Activated naive CD8-positive, alpha-beta T cell treated with anti-CD3 and anti-CD28 coated beads for 36 hours (primary cell): ENCODE measurements around the gene POLD4. TPM values are rescaled to one million over a fixed set of nuclear protein-coding genes. Genes with fewer than 3 reads are reported as not detected.

Experiments used
- DNase-seq: peaks from one replicate; pipeline ENCODE4 v3.0.0; 2021
- H3K27ac Mint-ChIP-seq: one replicate; pipeline ENCODE4 v1.8.0; 2022; ENCODE audit warnings: mild to moderate bottlenecking, moderate library complexity, mixed read lengths
- H3K27me3 Mint-ChIP-seq: one replicate; pipeline ENCODE4 v1.8.0; 2022; ENCODE audit warnings: mild to moderate bottlenecking, mixed read lengths
- H3K36me3 Mint-ChIP-seq: one replicate; pipeline ENCODE4 v1.8.0; 2021; ENCODE audit warnings: mild to moderate bottlenecking, mixed read lengths
- H3K4me1 Mint-ChIP-seq: one replicate; pipeline ENCODE4 v1.8.0; 2021; ENCODE audit warnings: mixed read lengths
- H3K4me3 Mint-ChIP-seq: one replicate; pipeline ENCODE4 v1.8.0; 2022; ENCODE audit warnings: mild to moderate bottlenecking, moderate library complexity, mixed read lengths
- H3K9me3 Mint-ChIP-seq: one replicate; pipeline ENCODE4 v1.8.0; 2022; ENCODE audit warnings: mixed read lengths
- total RNA-seq, 2 experiments: library from RNA; stranded (reverse); gene quantifications; one replicate each; pipeline ENCODE4 v1.2.3, GENCODE V29; 2021

The POLD4 gene
- total RNA-seq, 2 experiments from 2014 or later = 28.5 to 28.6 TPM

DNA sequence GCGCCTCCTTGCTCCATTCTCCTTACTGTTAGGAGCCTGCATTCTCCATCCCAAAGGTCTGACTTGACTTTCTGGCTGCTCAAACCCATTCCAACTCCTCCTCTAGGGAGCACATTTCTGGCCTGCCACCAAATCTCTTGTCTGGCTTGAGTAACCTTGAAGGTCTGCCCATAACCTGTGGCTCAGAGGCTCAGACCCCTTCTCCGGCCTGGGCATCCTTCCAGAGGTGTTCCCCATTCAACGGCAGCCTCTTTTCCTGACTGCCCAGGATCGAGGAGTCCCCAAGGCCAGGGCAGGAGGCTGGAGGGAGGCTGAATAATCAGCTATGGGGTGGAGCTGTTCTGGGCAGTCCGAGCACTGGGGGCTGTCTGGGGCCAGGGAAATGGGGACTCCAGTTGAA lies 40.6 kb upstream of the POLD4 start:
- H3K4me3 Mint-ChIP-seq = peak overlapping the region; percentile 6
- peaks cover 41% of the 10 kb centered on the region for H3K4me1 Mint-ChIP-seq
- no peak for DNase-seq
- no peak overlapping the region for H3K27ac Mint-ChIP-seq
- H3K9me3 Mint-ChIP-seq = no peaks in the 10 kb centered on the region
- H3K27me3 Mint-ChIP-seq = no peaks in the 10 kb centered on the region
- H3K36me3 Mint-ChIP-seq = peaks cover 21% of the 10 kb centered on the region

DNA sequence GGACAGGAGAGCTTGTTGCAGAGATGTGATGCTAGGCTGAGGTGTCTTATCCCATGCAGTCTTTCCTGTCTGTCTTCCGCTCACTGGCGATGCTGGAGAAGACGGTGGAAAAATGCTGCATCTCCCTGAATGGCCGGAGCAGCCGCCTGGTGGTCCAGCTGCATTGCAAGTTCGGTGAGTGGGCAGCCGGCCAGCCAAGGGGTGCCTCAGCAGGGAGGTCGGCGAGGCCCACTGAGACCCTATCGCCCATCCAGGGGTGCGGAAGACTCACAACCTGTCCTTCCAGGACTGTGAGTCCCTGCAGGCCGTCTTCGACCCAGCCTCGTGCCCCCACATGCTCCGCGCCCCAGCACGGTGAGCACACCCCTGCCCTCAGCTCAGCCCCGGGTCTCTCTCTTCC lies 40.1 kb upstream of the POLD4 start:
- peaks cover 19% of the 10 kb centered on the region for H3K36me3 Mint-ChIP-seq
- DNase-seq = no peak
- H3K27me3 Mint-ChIP-seq = no peaks in the 10 kb centered on the region
- peak overlapping the region; percentile 92 for H3K4me3 Mint-ChIP-seq
- H3K27ac Mint-ChIP-seq = peak overlapping the region; percentile 29
- H3K9me3 Mint-ChIP-seq = no peaks in the 10 kb centered on the region
- H3K4me1 Mint-ChIP-seq = peaks cover 39% of the 10 kb centered on the region

DNA sequence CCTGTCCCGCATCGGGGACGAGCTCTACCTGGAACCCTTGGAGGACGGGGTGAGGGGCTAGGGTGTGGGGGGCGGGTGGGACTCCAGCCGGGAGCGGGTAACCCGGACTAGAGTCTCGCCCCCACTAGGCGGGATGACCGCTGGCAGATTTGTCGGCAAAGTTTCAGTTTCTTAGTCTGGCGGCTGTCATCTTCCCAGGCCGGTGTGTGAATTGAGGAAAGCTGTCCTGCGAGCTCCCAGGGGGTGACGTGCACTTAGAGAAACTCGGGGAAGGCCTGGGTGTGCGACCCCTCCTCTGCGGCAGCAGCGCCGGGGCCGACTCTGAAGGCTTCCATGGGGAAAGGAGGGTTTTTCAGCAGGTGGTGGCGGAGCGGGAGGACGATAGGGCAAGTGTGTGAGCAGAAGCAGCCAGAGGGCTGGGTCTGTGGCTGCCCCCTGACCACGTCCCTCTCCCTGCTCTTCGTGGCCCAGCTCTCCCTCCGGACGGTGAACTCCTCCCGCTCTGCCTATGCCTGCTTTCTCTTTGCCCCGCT lies 38.9 kb upstream of the POLD4 start:
- Mint-ChIP-seq H3K9me3 (no peaks in the 10 kb centered on the region), H3K27ac (peak overlapping the region; percentile 54), H3K4me3 (peak overlapping the region; percentile 92), H3K36me3 (peaks cover 11% of the 10 kb centered on the region), H3K4me1 (peaks cover 31% of the 10 kb centered on the region), H3K27me3 (no peaks in the 10 kb centered on the region)
- DNase-seq = no peak

DNA sequence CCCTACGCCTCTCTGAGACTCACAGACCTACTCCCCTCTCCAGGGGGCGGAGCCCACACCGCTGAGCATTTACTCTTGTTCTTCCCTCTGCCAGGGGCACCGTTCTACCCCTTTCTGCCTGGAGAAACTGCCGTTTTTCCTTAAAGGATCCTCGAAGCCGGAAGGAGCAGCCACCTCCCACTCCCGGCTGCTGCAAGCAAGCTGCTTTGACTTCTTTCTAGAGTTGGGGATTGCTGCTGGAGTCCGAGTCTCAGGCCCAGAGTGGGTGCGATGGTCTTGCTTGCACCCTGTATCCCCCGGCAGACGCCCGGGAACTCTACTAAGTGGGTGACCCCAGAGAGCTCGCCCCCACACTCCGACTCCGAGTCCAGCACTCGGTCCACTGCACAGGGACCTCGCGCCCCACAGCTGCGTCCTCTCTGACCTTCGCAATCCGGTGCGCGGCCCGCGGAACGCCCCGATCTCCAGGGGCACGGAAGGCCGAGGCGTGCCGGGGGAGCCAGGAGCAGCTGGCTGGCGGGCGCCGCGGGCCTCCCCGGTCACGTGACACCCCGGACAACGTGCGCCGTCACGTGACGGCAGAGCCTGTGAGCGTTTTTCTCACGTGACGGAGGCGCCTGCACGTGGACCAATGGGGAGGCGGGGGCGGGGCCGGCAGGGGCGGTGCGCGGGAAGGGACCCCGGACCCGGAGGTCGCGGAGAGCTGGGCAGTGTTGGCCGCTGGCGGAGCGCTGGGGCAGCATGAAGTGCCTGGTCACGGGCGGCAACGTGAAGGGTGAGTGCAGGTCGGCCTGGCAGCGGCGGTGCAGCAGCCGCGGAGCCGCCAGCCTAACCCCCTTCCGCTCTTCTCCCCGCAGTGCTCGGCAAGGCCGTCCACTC lies 38.2 kb upstream of the POLD4 start, which contains the start of gene RAD9A:
Gene RAD9A, plus strand, starts transcription at position 683 of the 879 bp plus-strand sequence. Its CDS starts 59 bp downstream, at position 742.
- peak within 1 kb of the TSS; percentile 92 for H3K4me3 Mint-ChIP-seq
- H3K27me3 Mint-ChIP-seq = no peaks in the 10 kb centered on the region
- H3K9me3 Mint-ChIP-seq = no peaks in the 10 kb centered on the region
- DNase-seq = peak; percentile 94
- H3K27ac Mint-ChIP-seq = peak within 1 kb of the TSS; percentile 75
- H3K4me1 Mint-ChIP-seq = peaks cover 26% of the 10 kb centered on the region
- H3K36me3 Mint-ChIP-seq = peaks cover 7% of the 10 kb centered on the region

DNA sequence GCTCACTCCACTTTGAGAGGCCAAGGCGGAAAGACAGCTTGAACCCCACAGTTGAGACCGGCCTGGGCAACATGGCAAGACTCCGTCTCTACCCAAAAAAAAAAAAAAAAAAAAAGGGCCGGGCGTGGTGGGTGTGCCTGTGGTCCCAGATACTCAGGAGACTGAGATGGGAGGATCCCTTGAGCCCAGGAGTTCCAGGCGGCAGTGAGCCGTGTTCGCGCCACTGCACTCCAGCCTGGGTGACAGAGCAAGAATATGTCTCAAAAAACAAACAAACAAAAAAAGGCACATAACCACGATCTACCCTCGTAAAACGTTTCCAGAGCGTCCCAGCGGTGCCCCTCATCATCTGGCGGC lies 37.6 kb upstream of the POLD4 start:
- no peaks in the 10 kb centered on the region for H3K9me3 Mint-ChIP-seq
- peak overlapping the region; percentile 75 for H3K27ac Mint-ChIP-seq
- peak overlapping the region; percentile 92 for H3K4me3 Mint-ChIP-seq
- no peaks in the 10 kb centered on the region for H3K27me3 Mint-ChIP-seq
- no peak for DNase-seq
- H3K4me1 Mint-ChIP-seq = peaks cover 23% of the 10 kb centered on the region
- peaks cover 7% of the 10 kb centered on the region for H3K36me3 Mint-ChIP-seq

DNA sequence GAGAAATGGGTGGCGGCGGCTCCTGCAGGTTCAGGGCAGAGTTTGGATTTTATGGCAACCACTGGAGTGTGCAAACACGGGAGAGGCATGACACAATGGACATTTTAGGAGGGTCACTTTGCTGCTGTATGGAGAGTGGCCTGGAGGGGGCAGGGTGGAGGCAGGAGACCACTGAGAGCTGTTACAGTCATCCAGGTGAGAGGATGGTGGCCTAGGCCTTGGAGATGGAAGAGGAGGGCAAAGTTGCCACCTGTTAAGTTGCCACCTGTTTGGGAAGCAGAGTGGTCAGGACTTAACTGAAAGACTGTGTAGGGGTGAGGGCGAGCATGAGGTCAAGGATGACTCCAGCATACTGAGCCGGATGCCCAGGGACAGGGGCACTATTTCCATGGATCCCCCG lies 36.1 kb upstream of the POLD4 start:
- Mint-ChIP-seq H3K27ac (no peak overlapping the region), H3K9me3 (no peaks in the 10 kb centered on the region)

DNA sequence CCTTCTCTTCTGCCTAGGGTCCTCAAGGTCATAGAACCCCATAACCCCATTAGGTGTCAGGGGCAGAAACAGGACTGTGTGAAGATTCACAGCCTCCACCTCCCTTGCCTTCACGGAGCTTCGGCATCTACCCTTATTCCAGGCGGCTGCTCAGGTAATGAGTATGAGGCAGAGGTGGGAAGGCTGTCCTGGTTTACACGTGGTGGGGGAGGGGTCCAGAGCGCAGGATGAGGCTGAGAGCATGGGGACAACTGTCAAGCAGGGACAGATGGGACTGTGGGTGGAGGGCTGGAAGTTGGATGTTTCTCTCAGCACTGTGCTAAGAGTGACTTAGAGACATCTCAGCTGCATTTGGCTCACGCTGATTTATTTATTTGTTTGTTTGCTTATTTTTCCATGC lies 34.2 kb upstream of the POLD4 start:
- Mint-ChIP-seq H3K4me3 (no peak overlapping the region), H3K27ac (no peak overlapping the region), H3K27me3 (no peaks in the 10 kb centered on the region), H3K9me3 (no peaks in the 10 kb centered on the region), H3K36me3 (no peaks in the 10 kb centered on the region), H3K4me1 (peaks cover 15% of the 10 kb centered on the region)
- DNase-seq = no peak

More for the DNA sequence above, 36.1 kb upstream of the POLD4 start:
- H3K36me3 Mint-ChIP-seq = peaks cover 3% of the 10 kb centered on the region
- no peak for DNase-seq
- H3K4me1 Mint-ChIP-seq = peaks cover 25% of the 10 kb centered on the region
- no peaks in the 10 kb centered on the region for H3K27me3 Mint-ChIP-seq
- H3K4me3 Mint-ChIP-seq = peak overlapping the region; percentile 64

DNA sequence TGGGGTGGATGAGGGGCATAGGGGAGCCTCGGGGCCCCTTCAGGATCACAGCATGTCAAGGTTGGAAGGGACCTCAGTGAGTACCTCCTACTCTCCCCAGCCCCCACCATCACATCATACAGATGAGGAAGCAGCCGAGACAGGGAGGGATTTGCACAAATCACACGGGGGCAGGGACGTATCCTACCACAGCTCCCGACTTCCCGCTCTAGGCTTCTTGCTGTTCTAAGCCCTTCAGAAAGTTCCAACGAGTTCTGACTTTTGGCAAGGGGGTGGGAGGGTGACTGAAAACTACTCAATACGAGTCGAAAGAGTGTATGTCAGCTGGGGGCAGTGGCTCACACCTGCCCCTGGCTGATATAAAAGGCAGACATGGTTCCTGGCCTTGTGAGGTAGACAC lies 33.7 kb upstream of the POLD4 start:
- no peak overlapping the region for H3K4me3 Mint-ChIP-seq
- no peak overlapping the region for H3K27ac Mint-ChIP-seq
- peaks cover 16% of the 10 kb centered on the region for H3K4me1 Mint-ChIP-seq
- H3K9me3 Mint-ChIP-seq = no peaks in the 10 kb centered on the region
- no peaks in the 10 kb centered on the region for H3K36me3 Mint-ChIP-seq
- no peaks in the 10 kb centered on the region for H3K27me3 Mint-ChIP-seq
- DNase-seq = no peak

DNA sequence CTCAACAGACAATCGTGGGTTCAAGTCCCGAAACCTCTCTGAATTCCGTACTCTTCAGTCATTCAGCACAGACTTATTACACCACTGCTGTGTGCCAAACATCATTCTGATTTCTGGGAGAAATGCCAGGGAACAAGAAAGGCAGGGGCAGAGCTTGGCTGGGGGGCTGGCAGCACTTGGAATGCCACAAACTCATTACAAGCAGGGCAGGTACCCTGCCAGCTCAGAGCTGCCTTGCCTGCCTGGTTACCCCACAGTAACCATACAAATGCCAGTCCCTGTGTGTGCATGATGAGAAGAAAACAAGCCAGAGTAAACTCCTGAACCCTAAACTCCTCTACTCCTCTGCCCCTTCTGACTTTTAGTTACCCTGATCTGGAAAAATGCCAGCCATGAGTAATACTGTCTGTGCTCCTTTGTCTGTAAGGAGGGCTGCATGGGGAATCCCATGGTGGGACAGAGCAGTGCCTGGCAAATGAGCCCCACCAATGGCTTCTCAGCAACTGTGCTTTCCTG lies 31.6 kb upstream of the POLD4 start:
- no peak for DNase-seq
- H3K9me3 Mint-ChIP-seq = no peaks in the 10 kb centered on the region
- no peaks in the 10 kb centered on the region for H3K27me3 Mint-ChIP-seq
- H3K4me3 Mint-ChIP-seq = no peak overlapping the region
- H3K4me1 Mint-ChIP-seq = peaks cover 13% of the 10 kb centered on the region
- no peaks in the 10 kb centered on the region for H3K36me3 Mint-ChIP-seq
- H3K27ac Mint-ChIP-seq = no peak overlapping the region

DNA sequence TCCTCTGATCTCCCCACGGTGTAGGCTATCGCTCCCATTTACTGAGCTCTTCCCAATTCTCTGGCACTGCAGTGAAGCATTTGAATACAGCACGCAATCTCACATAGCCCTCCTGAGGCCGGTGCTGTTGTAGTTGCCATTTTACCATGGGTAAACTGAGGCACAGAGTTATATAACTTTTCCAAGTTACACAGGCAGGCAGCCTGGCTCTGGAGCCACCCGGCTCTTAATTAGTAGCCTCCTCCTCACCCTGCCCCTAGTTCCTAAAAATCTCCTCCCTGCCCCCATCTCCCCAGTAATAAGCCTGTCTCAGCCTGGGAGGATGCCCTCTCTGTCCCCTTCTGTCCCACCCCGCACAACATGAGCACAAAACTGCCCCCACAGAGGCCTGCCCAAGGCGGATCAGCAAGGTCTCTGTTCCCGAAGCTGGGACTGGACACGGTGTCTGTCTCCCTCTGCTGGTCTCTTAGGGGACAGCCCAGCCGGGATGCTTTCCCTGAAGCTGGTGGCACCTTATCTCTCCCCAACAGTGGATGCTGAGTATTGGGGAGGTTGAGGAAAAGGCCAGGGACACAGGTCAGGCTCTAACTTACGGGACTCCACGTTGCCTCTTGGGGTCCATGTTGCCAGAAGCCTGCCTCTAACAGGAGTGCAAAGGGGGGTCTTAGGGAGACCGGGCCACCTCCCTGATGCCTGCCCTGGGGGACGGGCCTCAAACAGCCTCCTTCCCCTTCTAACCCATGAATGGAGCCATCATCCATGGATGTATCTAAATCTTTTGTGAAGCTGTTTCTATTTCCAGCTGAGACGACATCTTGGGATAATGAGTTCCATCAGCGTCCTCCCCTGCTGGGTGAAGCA lies 29.2 kb upstream of the POLD4 start:
- DNase-seq = peak; percentile 78
- Mint-ChIP-seq H3K9me3 (no peaks in the 10 kb centered on the region), H3K27ac (no peak overlapping the region), H3K4me1 (peaks cover 6% of the 10 kb centered on the region), H3K27me3 (no peaks in the 10 kb centered on the region), H3K4me3 (no peak overlapping the region), H3K36me3 (no peaks in the 10 kb centered on the region)

DNA sequence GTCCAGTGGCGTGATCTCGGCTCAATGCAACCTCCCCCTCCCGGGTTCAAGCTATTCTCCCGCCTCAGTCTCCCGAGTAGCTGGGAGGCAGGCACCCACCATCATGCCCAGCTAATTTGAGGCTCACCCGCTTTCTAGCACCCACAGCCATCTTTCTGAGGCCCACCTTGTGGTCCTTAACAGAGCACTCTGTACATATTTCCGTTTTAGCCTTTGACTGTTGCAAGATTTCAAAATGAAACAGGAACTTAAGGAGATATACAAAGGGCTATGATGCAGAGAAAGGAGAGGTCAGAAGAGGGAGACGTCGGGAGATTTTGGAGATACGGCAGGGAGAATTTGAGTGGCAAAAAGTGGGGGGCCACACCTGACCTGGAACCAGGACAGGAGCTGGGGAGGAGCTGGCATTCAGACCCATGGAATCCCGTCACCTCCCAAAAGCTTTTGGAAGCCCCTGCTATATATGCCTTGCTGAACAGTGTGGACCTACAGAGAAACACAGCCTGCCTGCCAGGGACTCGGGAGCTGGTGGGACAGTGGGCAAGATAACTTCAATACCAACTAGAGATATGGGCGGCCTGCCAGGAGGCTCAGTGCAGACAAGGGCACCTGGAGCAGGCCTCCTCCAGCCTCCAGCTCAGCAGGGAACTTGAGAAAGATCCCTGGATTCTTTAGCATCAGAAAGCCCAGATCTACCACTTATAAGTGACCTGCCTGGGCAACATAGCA lies 28.1 kb upstream of the POLD4 start:
- Mint-ChIP-seq H3K4me1 (peaks cover 6% of the 10 kb centered on the region), H3K4me3 (no peak overlapping the region), H3K27me3 (peaks cover 1% of the 10 kb centered on the region), H3K27ac (no peak overlapping the region), H3K9me3 (no peaks in the 10 kb centered on the region), H3K36me3 (no peaks in the 10 kb centered on the region)
- no peak for DNase-seq

DNA sequence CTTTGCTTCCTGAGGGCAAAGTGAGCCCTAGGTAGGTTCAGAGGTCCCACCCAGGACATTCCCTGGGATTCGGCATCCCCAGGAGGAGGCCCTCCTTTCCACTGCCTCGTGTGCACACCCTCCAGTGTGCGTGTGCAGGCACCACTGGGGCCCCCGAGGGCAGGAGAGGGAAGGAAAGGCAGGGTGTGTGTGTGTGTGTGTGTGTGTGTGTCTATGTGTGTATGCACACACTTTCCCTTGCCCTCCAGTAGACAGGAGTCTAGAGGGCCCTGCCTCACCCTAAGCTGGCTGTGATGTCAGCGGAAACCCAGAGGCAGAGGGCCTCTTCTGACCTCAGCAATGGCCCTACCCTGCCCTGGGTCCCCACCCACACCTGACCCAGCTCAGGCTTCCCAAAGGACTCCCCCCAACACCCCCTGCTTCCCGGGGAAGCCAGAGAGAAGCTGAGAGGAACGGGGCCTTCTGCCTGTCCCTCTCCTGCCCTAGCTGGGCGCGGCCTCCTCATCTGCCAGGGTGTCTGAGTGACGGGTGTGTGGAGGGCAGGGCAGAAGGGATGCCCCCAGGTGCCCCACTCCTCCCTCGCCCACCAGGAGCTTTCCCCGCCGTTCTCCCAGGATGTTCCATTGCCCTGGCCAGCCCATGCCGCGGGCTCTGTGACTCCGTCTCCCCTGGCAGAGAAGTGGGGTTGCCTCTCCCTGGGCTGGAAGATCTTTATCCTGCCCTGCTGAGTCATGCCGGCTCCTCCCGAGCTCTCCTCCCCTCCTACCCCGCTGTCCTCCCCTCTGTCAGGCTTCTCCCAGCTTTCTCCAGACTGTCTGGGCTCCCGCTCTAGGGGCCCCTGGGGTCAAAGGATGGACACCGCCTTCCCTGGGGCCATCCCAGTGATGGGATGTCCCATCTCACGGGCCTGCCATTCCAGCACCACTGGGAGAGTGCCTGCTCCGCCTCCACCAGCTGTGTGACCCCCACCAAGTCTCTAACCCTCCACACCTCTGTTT lies 26.0 kb upstream of the POLD4 start:
- Mint-ChIP-seq H3K27ac (no peak overlapping the region), H3K4me1 (peaks cover 10% of the 10 kb centered on the region), H3K36me3 (no peaks in the 10 kb centered on the region), H3K4me3 (no peak overlapping the region), H3K9me3 (no peaks in the 10 kb centered on the region), H3K27me3 (peaks cover 13% of the 10 kb centered on the region)
- DNase-seq = no peak

DNA sequence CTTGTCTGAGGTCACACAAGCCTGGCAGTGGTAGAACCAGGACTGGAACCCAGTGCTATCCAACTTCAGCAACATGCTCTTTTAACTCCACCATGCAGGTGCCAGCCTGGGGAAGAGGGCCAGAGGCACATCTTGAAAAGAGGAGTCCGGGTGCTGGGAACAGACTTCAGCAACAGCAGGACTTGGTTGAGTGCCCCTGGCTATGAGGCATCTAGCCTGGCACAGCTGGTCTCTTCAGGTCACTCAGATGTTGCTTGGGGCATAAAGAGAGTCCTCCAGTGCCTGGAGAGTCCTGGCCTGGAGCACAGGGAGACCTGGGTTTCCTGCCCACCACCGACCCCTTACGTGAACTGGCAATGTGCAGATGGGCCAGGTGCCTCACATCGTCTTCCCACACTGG lies 25.2 kb upstream of the POLD4 start:
- Mint-ChIP-seq H3K36me3 (no peaks in the 10 kb centered on the region), H3K4me1 (peaks cover 16% of the 10 kb centered on the region), H3K4me3 (no peak overlapping the region), H3K27me3 (peaks cover 17% of the 10 kb centered on the region), H3K9me3 (no peaks in the 10 kb centered on the region), H3K27ac (no peak overlapping the region)
- no peak for DNase-seq
